WTC11 (cell line): ENCODE data around the gene PRIM2.
"Not testable (repeated sequence)": the region's sequence is repeated elsewhere in the genome, so short reads cannot be mapped to it uniquely, and the experiment has no call there.

Experiments
- CBFB ChIP-seq: sonication (generic); formaldehyde crosslinking; IDR thresholded peaks from 2 replicates; pipeline ENCODE4 v1.8.1; 2022; ENCODE audit warnings: mild to moderate bottlenecking, low read depth, missing genetic modification reagents
- FOXP1 ChIP-seq: sonication (generic); formaldehyde crosslinking; IDR thresholded peaks from 2 replicates; pipeline ENCODE4 v1.8.0; 2022; ENCODE audit warnings: missing genetic modification reagents, mild to moderate bottlenecking, moderate library complexity, borderline replicate concordance
- KAT7 ChIP-seq: sonication (generic); formaldehyde crosslinking; IDR thresholded peaks from 2 replicates; pipeline ENCODE4 v1.8.1; 2023; ENCODE audit warnings: missing genetic modification reagents, mild to moderate bottlenecking, borderline replicate concordance
- NFYB ChIP-seq: sonication (generic); formaldehyde crosslinking; conservative IDR thresholded peaks from 2 replicates; pipeline ENCODE4 v1.8.0; 2022; ENCODE audit warnings: low read depth, missing genetic modification reagents
- OVOL2 ChIP-seq: fragments of 250-450 bp; sonication (Bioruptor Pico); IDR thresholded peaks from 2 replicates; pipeline ENCODE4 v1.9.0; 2021; ENCODE audit warnings: mild to moderate bottlenecking, borderline replicate concordance
- TEAD1 ChIP-seq: sonication (generic); formaldehyde crosslinking; IDR thresholded peaks from 2 replicates; pipeline ENCODE4 v1.8.0; 2022; ENCODE audit warnings: mild to moderate bottlenecking, missing genetic modification reagents
- TP53 ChIP-seq: sonication (generic); formaldehyde crosslinking; IDR thresholded peaks from 2 replicates; pipeline ENCODE4 v1.8.1; 2023; ENCODE audit warnings: mild to moderate bottlenecking, missing genetic modification reagents
- TF ChIP-seq, protein P1 (sequence below): fragments of 200-600 bp; IDR thresholded peaks from 2 replicates; pipeline ENCODE4 v1.8.0; 2022; ENCODE audit warnings: antibody characterized with exemption
- TF ChIP-seq, protein P2 (sequence below): sonication (generic); formaldehyde crosslinking; IDR thresholded peaks from 2 replicates; pipeline ENCODE4 v1.8.0; 2023; ENCODE audit warnings: missing genetic modification reagents
- TF ChIP-seq, protein P3 (sequence below): sonication (generic); formaldehyde crosslinking; conservative IDR thresholded peaks from 2 replicates; pipeline ENCODE4 v1.8.1; 2022; ENCODE audit warnings: mild to moderate bottlenecking, missing genetic modification reagents
- TF ChIP-seq, protein P4 (sequence below): sonication (generic); formaldehyde crosslinking; IDR thresholded peaks from 2 replicates; pipeline ENCODE4 v1.8.1; 2023; ENCODE audit warnings: mild to moderate bottlenecking, moderate library complexity, missing genetic modification reagents
- TF ChIP-seq, protein P5 (sequence below): sonication (generic); formaldehyde crosslinking; IDR thresholded peaks from 2 replicates; pipeline ENCODE4 v1.8.0; 2023; ENCODE audit warnings: missing genetic modification reagents, mild to moderate bottlenecking, borderline replicate concordance
- TF ChIP-seq, protein P6 (sequence below): sonication (generic); formaldehyde crosslinking; IDR thresholded peaks from 2 replicates; pipeline ENCODE4 v1.8.0; 2022; ENCODE audit warnings: mild to moderate bottlenecking, missing genetic modification reagents
- TF ChIP-seq, protein P7 (sequence below): sonication (generic); formaldehyde crosslinking; IDR thresholded peaks from 2 replicates; pipeline ENCODE4 v1.8.1; 2022; ENCODE audit warnings: missing genetic modification reagents, borderline replicate concordance

DNA sequence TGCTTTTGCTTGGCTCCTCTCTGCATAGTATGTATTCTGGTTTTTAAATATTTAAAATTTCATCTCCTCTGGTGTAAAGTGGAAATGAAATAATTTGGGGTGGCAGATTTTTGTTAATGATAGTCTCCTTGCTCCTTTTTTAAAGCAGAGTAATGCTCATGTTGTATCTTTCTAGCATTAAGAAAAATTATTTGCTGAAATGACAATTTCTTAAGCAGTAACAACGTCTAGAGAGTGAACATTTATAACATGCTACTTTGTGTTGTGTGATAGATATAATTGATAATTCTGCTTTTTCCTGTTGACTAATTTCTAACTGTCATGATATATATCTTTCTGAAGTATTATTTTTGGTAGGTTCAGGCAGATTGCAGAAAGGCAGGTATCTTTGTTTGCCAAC, 127.4 kb downstream of the PRIM2 start:
- TF ChIP-seq, protein P1, sequence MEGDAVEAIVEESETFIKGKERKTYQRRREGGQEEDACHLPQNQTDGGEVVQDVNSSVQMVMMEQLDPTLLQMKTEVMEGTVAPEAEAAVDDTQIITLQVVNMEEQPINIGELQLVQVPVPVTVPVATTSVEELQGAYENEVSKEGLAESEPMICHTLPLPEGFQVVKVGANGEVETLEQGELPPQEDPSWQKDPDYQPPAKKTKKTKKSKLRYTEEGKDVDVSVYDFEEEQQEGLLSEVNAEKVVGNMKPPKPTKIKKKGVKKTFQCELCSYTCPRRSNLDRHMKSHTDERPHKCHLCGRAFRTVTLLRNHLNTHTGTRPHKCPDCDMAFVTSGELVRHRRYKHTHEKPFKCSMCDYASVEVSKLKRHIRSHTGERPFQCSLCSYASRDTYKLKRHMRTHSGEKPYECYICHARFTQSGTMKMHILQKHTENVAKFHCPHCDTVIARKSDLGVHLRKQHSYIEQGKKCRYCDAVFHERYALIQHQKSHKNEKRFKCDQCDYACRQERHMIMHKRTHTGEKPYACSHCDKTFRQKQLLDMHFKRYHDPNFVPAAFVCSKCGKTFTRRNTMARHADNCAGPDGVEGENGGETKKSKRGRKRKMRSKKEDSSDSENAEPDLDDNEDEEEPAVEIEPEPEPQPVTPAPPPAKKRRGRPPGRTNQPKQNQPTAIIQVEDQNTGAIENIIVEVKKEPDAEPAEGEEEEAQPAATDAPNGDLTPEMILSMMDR: not testable (repeated sequence)
- TF ChIP-seq NFYB; KAT7; CBFB (CRISPR knock-in tag); OVOL2; FOXP1 (CRISPR knock-in tag); TP53 (CRISPR knock-in tag); TEAD1 (CRISPR knock-in tag): not testable (repeated sequence)
- TF ChIP-seq, protein P2, sequence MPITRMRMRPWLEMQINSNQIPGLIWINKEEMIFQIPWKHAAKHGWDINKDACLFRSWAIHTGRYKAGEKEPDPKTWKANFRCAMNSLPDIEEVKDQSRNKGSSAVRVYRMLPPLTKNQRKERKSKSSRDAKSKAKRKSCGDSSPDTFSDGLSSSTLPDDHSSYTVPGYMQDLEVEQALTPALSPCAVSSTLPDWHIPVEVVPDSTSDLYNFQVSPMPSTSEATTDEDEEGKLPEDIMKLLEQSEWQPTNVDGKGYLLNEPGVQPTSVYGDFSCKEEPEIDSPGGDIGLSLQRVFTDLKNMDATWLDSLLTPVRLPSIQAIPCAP: not testable (repeated sequence)
- TF ChIP-seq, protein P3, sequence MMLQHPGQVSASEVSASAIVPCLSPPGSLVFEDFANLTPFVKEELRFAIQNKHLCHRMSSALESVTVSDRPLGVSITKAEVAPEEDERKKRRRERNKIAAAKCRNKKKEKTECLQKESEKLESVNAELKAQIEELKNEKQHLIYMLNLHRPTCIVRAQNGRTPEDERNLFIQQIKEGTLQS (CRISPR knock-in tag): not testable (repeated sequence)
- TF ChIP-seq, protein P4, sequence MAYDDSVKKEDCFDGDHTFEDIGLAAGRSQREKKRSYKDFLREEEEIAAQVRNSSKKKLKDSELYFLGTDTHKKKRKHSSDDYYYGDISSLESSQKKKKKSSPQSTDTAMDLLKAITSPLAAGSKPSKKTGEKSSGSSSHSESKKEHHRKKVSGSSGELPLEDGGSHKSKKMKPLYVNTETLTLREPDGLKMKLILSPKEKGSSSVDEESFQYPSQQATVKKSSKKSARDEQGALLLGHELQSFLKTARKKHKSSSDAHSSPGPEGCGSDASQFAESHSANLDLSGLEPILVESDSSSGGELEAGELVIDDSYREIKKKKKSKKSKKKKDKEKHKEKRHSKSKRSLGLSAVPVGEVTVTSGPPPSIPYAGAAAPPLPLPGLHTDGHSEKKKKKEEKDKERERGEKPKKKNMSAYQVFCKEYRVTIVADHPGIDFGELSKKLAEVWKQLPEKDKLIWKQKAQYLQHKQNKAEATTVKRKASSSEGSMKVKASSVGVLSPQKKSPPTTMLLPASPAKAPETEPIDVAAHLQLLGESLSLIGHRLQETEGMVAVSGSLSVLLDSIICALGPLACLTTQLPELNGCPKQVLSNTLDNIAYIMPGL (CRISPR knock-in tag): not testable (repeated sequence)
- TF ChIP-seq, protein P5, sequence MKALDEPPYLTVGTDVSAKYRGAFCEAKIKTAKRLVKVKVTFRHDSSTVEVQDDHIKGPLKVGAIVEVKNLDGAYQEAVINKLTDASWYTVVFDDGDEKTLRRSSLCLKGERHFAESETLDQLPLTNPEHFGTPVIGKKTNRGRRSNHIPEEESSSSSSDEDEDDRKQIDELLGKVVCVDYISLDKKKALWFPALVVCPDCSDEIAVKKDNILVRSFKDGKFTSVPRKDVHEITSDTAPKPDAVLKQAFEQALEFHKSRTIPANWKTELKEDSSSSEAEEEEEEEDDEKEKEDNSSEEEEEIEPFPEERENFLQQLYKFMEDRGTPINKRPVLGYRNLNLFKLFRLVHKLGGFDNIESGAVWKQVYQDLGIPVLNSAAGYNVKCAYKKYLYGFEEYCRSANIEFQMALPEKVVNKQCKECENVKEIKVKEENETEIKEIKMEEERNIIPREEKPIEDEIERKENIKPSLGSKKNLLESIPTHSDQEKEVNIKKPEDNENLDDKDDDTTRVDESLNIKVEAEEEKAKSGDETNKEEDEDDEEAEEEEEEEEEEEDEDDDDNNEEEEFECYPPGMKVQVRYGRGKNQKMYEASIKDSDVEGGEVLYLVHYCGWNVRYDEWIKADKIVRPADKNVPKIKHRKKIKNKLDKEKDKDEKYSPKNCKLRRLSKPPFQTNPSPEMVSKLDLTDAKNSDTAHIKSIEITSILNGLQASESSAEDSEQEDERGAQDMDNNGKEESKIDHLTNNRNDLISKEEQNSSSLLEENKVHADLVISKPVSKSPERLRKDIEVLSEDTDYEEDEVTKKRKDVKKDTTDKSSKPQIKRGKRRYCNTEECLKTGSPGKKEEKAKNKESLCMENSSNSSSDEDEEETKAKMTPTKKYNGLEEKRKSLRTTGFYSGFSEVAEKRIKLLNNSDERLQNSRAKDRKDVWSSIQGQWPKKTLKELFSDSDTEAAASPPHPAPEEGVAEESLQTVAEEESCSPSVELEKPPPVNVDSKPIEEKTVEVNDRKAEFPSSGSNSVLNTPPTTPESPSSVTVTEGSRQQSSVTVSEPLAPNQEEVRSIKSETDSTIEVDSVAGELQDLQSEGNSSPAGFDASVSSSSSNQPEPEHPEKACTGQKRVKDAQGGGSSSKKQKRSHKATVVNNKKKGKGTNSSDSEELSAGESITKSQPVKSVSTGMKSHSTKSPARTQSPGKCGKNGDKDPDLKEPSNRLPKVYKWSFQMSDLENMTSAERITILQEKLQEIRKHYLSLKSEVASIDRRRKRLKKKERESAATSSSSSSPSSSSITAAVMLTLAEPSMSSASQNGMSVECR (CRISPR knock-in tag): not testable (repeated sequence)
- TF ChIP-seq, protein P6, sequence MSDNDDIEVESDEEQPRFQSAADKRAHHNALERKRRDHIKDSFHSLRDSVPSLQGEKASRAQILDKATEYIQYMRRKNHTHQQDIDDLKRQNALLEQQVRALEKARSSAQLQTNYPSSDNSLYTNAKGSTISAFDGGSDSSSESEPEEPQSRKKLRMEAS (CRISPR knock-in tag): not testable (repeated sequence)
- TF ChIP-seq, protein P7, sequence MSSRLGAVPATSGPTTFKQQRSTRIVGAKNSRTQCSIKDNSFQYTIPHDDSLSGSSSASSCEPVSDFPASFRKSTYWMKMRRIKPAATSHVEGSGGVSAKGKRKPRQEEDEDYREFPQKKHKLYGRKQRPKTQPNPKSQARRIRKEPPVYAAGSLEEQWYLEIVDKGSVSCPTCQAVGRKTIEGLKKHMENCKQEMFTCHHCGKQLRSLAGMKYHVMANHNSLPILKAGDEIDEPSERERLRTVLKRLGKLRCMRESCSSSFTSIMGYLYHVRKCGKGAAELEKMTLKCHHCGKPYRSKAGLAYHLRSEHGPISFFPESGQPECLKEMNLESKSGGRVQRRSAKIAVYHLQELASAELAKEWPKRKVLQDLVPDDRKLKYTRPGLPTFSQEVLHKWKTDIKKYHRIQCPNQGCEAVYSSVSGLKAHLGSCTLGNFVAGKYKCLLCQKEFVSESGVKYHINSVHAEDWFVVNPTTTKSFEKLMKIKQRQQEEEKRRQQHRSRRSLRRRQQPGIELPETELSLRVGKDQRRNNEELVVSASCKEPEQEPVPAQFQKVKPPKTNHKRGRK (CRISPR knock-in tag): not testable (repeated sequence)
